HG03064 (cell line): Measurements from ENCODE around the gene PGAP3.
"Not testable (repeated sequence)": the region's sequence is repeated elsewhere in the genome, so short reads cannot be mapped to it uniquely, and the experiment has no call there.

Experiments used
- ATAC-seq: cut with Tn5 transposase; IDR thresholded peaks from one replicate; pipeline ENCODE4 v1.9.1; 2021; ENCODE audit warnings: low read depth; ENCODE audit not compliant: unreplicated experiment

The PGAP3 gene

DNA sequence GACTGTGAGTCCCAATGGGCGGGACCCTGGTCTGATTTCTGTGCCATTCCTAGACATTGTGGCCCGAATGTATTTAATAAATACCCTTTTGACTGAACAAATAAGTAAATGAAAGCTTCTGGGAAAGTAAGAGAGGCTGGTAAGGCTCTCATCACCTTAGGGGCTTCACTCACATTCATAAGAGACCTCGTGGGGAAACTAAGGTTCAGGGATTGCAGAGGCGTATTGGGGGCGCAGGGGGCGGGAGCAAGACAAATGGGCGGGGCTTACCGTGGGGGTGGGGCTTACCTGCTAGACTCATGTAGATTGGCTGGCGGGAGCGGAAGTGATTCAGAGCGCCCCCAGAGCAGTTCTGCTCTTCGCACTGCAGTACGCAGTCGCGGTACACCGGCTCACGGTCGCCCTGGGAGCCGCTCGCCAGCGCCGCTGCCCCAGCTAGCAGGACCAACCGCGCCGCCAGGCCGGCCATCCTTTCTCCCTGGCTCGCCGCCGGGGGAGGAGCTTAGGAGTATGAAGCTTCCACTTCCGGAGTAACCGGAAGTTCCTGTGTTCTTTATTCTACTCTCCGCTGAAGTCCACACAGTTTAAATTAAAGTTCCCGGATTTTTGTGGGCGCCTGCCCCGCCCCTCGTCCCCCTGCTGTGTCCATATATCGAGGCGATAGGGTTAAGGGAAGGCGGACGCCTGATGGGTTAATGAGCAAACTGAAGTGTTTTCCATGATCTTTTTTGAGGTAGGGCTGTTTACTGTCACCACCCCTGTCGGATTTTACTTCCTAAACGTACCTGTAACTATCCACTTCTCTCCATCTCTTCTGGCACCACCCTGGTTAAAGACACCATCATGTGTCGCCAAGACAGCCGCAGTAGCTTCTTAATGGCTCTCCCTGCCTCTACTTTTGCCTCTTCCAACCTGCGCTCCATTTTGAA lies at the start of gene PGAP3:
TSS of gene PGAP3 (minus strand) at position 512 of the 929 bp plus-strand sequence. CDS start at position 469, 43 bp downstream.
- peak; percentile 67 for ATAC-seq

DNA sequence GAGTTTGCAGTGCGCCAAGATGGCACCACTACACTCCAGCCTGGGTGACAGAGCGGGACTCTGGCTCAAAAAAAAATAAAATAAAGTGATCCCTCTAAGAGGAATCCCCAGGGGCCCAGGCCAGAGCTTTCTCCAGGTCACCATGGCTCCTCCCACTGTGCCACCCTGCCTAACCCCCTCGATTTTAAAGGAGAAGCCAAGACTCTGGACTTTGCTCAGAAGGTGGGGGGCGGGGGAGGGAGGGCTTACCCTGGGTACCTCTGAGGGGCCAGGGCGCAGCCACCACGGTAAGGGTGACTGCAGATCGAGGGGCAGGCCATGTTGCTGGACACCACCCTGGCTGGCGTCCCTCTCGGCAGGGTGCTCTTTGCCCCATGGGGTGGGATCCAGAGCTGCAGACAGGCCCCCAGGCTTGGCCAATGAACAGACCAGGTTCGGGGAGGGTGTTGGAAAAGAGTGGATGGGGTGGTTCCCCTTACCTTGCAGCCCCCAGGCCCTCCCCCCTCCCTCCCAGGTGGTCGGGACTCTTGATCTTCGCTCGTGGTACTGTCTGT lies 49.4 kb upstream of the PGAP3 start:
- no peak for ATAC-seq

DNA sequence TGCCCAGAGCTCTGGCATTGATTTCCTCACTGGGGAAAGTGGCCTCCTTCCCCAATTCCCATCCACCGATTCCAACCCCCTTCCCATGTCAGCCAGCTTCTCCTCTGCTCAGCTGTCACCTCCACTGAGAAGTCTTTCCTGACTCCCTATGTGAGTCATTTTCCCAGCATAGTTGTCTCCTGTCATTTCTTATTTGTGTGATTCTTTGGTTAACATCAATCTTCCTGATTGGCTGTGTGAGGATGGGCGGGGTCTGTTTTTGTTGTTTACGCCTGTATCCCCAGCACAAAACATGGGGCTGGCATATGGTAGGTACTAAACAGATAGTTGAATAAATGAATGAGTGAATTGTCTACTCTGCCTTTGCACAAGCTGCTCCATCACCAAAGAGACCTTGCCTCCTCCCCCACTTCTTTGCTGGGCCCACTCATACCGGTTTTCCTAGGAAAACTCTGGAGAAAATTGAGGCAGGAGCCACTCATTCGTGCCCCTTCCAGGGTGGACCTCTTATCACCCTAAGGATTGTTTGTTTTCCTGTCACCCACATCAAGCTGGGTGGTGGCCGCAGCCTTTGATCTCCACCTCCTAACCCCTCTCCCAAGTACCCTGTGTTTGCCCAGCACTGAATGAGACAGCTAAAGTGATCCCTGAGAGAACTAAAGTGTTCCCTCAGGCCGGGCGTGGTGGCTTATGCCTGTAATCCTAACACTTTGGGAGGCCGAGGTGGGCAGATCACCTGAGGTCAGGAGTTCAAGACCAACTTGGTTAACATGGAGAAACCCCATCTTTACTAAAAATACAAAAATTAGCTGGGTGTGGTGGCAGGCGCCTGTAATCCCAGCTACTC lies 48.7 kb upstream of the PGAP3 start:
- no peak for ATAC-seq

GRCh38 chr17:39735882-39736281 lies 48.0 kb upstream of the PGAP3 start:
- ATAC-seq: no peak

DNA sequence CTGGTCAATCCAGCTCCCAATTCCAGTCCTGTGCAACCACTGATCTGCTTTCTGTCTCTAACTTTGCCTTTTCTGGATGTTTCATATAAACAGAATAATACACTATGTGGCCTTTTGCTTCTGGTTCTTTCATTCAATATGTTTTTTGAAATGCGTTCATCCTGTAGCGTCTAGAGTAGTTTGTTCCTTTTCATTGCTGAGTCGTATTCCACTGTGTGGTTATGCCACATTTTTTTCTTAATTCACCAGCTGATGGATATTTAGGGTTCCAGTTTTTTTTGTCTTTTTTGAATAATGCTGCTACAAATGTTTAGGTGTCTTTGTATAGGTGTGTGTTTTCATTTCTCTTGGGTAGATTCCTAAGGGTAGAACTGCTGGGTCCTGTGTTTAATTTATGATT lies 44.7 kb upstream of the PGAP3 start:
- no peak for ATAC-seq

DNA sequence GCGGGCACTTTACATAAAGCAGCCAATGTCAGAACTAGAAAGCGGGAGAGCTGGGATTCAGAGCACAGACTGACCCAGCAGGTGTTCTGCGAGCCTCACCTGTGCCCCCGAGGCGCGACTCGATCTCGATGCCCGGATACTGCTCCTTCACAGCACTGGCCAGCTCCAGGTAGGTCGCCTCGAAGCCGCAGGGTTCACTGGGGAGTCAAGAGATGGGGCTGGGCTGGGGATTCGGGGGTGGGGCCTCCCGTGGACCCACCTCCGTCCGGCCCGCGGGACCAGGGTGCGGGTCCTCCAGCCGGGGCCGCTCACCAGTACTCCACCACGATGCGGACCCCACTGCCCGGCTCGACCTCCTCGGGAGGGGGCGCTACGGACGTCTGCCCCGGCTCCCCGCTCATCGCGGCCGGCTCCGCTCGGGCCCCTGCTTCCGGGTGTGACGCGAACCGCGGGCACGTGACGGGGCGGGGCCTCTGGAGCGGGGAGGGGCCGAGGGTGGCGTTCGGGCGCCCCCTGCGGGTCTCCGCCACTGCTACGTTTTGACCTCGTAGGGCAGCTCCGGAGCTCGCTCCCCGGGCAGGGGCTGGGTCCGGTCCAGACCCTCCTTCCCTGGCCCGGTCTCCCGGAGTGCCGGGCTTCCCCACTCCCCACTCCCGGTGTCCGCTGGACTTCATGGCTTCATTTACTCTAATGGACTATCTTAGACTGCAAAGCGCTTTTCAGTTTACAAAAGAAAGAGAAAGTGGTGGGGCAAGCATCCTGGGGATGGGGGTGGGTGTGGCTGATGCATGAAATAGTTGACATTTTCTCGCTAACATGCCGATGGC lies 42.5 kb upstream of the PGAP3 start, which contains the start of gene MIEN1:
TSS of gene MIEN1 (minus strand) at position 438 of the 827 bp plus-strand sequence. CDS start at position 401, 37 bp downstream.
- ATAC-seq: peak; percentile 75

GRCh38 chr17:39729280-39729851 lies 41.5 kb upstream of the PGAP3 start:
- ATAC-seq: no peak

DNA sequence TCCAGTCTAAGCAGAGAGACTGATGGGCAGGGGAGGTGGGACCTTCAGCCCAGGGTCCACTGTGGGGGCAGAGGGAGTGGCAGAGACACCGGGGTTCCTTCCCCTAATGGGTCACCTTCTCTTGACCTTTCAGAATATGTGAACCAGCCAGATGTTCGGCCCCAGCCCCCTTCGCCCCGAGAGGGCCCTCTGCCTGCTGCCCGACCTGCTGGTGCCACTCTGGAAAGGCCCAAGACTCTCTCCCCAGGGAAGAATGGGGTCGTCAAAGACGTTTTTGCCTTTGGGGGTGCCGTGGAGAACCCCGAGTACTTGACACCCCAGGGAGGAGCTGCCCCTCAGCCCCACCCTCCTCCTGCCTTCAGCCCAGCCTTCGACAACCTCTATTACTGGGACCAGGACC lies 39.7 kb upstream of the PGAP3 start:
- no peak for ATAC-seq

DNA sequence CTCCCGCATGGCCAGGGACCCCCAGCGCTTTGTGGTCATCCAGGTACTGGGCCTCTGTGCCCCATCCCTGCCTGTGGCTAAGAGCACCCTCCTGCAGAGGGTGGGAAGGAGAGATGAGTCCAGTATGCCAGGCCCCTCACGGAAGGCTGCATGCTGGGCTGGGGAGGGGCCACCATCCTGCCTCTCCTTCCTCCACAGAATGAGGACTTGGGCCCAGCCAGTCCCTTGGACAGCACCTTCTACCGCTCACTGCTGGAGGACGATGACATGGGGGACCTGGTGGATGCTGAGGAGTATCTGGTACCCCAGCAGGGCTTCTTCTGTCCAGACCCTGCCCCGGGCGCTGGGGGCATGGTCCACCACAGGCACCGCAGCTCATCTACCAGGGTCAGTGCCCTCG lies 38.8 kb upstream of the PGAP3 start:
- ATAC-seq: no peak

GRCh38 chr17:39725923-39726322 lies 38.1 kb upstream of the PGAP3 start:
- ATAC-seq: not testable (repeated sequence)

- no peak for ATAC-seq
Measured at GRCh38 chr17:39724731-39725130, 36.9 kb upstream of the PGAP3 start.

- no peak for ATAC-seq
Measured at GRCh38 chr17:39722965-39723848, 35.4 kb upstream of the PGAP3 start.

DNA sequence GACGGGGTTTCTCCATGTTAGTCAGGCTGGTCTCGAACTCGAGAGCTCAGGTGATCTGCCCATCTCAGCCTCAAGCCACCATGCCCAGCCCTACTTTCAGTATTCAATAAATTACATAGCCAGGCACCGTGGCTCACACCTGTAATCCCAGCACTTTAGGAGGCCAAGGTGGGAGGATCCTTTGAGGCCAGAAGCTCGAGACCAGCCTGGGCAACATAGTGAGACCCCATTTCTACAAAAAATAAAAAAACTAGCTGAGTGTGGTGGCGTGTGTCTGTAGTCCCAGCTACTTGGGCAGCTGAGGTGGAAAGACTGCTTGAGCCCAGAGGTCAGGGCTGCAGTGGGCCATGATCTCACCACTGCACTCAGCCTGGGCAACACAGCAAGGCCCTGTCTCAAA lies 34.2 kb upstream of the PGAP3 start:
- no peak for ATAC-seq

- ATAC-seq: no peak
Measured at GRCh38 chr17:39719563-39720355, 31.9 kb upstream of the PGAP3 start.

DNA sequence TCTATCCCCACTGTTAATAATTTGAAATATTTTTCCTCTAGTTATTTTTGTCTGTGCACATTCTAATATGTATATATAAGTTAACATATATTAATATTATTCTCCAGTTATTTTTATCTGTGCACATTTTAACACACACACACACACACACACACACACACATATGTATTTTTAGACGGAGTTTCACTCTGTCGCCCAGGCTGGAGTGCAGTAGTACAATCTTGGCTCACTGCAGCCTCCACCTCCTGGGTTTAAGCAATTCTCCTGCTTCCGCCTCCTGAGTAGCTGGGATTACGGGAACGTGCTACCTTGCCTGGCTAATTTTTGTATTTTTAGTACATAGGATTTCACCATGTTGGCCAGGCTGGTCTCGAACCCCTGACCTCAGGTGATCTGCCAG lies 29.8 kb upstream of the PGAP3 start:
- no peak for ATAC-seq

- ATAC-seq: no peak
Measured at GRCh38 chr17:39716879-39717536, 29.2 kb upstream of the PGAP3 start.

GRCh38 chr17:39716073-39716818 lies 28.4 kb upstream of the PGAP3 start:
- ATAC-seq: no peak
